GM18526 (cell line): ENCODE measurements around the gene PNPLA7.

Experiments used
- POLR2A ChIP-seq: IDR thresholded peaks from 3 replicates; pipeline ENCODE4 v1.6.1; 2011; ENCODE audit not compliant: insufficient read length; ENCODE audit errors: extremely low read depth

PNPLA7 gene

DNA sequence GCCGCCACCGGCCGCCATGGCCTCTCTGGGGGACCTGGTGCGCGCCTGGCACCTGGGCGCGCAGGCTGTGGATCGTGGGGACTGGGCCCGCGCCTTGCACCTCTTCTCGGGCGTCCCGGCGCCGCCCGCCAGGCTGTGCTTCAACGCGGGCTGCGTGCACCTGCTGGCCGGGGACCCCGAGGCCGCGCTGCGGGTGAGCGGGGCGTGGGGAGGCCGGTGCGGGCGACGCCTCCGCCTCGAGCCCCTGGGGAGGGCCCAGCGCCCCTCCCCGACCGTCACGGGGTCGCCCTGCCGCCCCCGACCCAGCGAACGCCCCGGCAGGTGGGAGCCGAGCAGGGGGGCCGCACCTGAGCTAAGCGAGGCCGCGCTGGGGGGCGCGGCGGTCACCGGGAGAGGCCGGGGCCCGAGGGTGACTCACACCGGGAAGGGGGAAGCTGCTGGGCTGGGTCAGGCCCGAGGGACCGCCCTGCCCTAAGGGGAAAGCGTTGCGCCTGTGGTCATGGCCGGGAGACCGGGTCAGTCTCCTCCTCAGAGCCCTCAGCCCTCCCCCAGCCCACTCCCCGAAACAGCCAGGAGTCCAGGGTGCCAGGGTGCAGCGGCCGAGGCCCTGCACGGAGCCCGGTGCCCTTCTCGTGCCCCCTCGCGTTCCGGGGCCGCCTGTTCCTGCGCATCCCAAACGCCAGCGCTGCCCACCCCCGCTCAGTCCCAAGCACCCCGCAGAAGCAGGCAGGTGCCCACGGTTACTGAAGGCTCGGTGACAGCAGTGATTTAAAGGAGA, 126.5 kb downstream of the PNPLA7 start:
- TF ChIP-seq POLR2A: no peak

DNA sequence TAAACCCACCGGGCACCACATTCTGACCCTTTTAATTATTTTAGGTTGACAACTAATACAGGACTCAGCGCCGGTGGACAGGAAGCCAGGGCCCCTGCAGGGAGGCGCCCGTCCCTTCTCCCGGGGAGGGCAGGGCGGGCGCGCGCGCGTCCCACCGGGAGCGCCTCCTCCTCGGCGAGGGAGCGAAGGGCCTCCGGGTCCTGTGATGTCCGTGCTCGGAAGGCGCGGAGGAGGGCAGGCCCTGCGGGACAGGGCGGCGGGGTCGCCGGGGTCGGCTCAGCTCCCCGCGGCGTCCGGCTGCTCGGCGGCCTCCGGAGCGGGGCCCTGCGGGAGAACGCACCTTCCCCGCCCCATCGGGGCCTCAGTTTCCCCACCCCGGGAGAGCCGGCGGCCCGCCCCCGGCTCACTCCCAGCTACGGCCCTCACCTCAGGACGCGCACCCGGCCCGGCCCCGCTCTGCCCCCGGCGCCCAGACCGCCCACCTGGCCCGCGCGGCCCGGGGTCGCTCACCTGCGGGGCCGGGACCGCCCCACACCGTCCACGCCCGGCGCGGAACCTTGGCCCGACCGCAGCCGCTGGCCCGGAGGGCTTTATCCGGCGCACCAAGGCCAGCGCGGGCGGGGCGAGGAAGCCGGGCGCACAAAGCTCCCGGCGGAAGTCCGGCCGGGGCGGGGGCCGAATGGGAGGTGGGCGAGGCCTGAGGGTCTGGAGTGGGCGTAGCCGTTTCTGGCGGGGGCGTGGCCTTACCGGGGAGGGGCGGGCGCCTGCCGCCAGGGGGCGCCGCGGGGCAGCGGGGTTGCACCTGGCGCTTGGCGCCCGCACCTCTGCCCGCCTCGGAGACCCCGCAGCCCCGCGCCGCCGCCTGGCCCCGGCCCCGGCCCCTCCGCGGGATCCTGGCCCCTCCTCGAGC, 127.3 kb downstream of the PNPLA7 start, which contains the start of the genes EXD3 and NOXA1:
Gene EXD3, minus strand, starts transcription at position 559 of the 910 bp plus-strand sequence. CDS start 27,805 bp downstream, outside the sequence.
Gene NOXA1, plus strand, starts transcription at position 790 of the 910 bp plus-strand sequence. CDS start 137 bp downstream, outside the sequence.
- peak; percentile 57 for TF ChIP-seq POLR2A

DNA sequence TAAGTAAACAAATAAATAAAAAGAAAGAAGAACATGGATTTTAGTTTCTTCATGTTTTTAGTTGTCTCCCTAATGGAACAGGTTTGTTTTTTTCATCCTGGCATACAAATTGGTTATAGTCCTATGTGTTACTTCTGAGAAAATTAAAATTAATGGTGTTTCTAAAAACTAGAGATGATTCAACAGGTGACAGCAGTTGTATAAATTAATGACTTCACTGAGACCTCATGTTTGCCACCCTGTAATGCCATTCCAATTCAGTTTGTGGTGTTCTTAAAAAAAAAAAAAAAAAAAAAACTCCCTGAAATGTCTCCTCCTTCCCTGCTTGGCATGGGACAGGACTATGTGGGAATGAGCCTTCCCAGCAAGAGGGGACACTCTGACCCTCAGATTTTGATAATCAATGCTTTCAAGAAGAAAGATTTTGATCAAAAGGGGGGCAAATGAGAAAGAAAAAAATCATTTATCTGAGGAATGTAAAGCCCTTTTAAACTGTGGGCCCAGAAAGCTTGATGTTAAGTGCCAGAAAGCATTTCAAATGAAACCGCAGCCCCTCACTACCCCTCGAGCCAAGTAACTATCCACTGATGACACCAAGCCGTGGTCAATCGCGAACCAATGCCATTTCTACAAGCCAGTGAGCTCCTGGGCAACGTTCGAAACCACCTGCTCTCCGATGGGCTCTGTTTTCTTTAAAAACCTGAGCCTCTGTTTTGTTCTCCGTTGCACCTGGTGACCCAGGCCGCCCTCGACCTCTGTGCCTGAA, 128.2 kb downstream of the PNPLA7 start:
- no peak for TF ChIP-seq POLR2A

DNA sequence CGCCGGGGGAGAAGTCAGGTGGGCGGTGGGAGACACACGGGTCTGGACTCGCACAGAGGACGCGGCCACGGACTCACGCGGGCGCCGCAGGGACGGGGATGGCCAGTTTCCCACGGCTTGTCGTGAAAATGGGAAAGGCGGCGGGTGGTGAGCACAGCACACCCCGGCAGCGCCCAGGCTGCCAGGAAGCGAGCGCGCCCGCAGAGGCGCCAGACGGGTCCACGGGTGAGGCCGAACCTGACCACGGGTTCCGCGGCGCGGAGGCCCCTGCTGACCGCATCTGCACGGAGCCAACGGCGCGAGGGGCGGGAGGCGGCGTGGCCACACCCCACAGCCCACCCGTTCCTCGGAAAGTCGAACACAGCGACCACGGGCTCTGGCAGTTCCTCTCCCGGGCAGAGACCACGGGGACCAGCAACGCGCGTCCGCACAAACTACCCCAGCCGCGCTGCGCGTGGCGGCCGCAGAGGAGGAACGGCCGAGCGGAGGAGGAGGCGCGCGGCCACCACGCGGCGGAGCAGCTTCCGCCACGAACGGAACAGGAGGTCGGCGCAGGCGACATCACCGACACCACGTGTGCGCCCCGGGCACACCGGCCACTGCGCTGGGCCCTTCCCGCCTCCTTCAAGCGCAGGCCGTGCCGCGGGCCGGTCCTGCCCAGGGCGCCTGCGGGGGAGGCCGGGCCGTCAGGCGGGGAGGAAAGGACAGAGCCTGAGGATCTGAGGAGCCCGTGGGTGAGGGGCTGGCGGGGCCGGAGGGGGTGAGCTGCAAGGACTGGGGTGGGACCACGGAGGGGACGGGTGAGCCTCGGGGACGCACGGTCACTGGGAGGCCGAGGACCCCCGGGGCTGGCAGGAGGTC, 132.8 kb downstream of the PNPLA7 start:
- peak; percentile 38 for TF ChIP-seq POLR2A

DNA sequence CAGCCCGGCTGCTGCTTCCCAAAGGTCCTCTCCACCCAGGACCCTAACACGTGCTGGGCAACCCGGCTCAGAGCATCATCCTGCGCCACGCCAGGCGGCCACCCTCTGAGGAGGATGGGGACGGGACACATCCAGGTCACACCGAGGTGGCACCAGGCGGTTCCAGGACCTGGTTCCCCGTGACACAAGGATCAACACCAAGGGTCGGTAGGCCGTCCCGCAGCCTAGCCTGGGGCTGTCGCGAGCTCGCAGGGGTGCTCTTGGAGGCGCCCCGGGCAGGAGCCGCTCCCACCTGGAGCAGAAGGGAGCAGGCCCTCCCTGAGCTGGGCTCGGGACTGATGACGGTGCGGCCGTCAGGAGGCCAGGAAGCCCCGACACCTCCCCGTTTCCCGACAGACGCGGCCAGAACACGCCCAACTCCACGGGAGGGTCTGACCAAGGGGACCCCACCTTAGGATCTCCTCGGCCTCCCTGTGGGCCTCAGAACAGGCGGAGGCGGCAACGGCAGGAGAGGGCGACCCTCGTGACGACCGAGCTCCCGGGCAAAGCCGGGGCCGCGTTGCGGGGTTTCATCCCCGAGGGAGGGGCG, 133.5 kb downstream of the PNPLA7 start:
- TF ChIP-seq POLR2A: no peak

DNA sequence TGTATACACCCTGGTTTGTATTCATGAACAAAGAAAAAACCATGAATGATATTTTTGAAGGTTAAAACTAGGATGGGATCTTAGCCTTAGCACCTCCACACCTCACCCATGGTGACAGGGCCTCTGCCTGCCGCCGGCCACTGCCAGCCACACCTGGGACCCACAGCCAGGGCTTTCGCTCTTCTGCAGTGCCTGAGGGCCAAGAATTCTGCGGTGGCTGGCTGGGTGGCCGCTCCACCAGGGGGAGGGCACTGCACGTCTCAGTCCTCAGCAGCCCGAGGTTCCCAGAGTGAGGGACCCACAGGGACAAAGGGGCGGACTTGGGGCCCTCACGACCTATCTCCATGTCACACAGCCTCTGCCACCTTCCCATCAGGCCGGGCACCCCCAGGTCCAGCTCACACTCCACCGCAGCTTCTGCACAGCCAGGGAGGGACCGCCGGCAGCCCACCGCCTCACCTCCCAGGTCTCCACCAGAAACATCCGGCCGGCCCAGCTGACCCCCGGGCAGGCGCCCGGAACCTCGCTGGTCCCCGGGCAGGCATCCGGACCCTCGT, 134.1 kb downstream of the PNPLA7 start:
- no peak for TF ChIP-seq POLR2A

DNA sequence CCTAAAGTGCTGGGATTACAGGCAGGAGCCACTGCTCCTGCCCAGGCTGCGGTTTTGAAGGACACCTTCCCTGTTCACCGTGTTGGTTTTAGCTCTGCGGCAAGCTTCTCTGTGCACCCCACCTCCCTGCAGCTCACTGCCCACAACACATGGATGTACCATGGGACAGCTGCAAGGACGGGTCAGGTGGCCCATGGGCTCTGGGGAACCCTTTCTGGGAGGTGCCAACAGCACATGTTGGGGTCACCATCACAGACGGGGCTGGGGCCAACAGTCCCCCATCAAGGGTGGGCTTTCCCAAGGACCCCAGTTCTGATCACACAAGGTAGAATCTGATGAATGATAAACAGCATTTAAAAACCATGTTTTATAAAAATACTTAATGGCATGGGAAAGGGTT, 134.8 kb downstream of the PNPLA7 start:
- TF ChIP-seq POLR2A: no peak

DNA sequence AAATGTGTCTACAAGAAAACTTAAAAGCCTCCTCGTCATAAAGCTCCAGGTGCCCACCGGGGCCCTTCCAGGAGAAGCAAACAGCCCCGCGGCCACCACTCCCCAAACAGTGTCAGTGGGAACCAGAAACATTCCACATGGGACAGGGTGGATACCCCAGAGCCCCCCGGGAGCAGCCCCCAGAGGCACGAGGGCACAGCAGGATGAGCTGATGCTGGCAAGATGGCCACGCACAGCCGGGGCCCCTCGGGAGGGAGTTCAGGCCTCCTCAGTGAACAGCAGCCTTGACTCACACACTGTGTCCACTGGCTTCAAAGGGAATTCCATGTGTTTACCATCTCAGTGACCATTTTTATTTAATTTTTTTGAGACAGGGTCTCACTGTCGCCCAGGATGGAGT, 137.8 kb downstream of the PNPLA7 start:
- TF ChIP-seq POLR2A: no peak

DNA sequence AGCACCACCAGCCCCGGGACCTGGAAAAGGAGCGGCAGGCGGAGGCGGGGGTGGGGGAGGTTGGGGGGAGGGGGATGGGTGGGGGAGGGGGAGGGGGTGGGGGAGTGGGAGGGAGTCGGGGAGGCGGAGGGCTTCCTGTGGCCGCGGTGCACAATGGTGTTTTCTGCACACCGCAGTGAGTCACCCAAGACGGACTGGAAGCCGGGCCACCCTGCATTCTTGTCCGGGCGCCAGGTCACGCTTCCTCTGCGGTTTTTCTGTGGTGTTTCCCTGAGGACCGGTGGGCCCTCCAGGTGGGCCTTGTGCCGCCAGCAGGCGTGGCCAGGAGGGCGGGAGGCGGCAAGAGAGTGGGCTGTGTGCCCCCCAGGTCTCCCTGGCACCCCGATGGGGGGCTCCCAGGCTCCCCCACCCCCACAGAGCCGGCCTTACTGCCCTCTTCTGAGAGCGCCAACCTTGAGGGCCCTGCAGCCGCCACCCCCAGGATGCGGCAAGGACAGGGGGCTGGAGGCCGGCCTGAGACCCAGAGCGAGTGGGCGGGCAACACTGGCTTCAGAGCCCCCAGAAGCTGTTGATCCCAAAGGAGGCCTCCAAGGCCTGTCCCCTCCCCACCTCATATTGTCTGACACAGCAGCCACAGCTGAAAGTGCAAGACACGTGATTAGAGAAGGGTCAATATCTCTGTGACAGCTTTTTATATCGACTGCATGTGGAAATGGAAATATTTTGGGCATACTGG, 138.4 kb downstream of the PNPLA7 start:
- no peak for TF ChIP-seq POLR2A

DNA sequence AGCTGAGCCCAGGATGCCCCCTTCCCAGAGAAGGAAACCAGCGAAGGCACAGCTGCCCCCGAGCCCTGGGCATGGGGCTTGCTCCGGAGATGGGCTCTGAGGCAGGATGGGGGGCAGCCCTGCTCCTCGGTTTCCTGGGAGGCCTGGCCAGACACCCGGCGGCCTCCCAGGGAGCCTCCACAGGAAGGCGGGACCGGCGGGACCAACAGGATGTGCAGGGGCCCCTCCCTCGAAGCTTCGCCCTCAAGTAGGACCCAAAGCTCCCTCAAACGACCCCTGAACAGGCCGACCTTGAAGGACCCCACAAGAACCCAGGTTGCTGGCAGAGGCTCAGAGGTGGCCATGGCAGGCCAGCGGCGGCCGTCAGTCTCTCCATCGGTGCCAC, 138.9 kb downstream of the PNPLA7 start:
- no peak for TF ChIP-seq POLR2A

DNA sequence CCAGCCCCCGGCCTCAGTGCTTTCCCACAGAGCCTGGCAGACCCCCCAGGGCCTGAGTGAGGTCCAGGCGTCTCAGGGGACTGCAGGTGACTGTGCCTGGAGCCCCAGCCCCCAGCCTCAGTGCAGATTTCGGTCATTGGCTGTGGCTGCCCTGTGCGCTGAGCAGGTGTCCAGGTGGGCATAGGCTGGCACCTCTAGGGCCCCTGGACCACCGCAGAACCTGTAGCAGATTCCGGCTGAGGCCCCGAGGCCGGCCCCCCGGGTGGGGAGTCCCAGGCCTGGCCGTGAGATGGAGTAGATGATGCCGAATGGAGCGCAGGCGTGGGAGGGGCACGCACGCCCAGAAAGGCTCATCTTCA, 139.3 kb downstream of the PNPLA7 start:
- no peak for TF ChIP-seq POLR2A
